H9 (cell line): ENCODE measurements around the gene DENND6B. TPM values are rescaled to one million over a fixed set of nuclear protein-coding genes. Genes with fewer than 3 reads are reported as not detected.

Experiments used
- DNase-seq: peaks from one replicate; pipeline ENCODE4 v3.0.0-alpha.2; 2017
- H2AFZ ChIP-seq: one replicate; pipeline ENCODE4 v1.6.1; 2013; ENCODE audit warnings: mild to moderate bottlenecking, low read length, control low read depth, moderate library complexity
- H2AK5ac ChIP-seq: 2 replicates; pipeline ENCODE4 v1.6.1; 2013; ENCODE audit warnings: low read length, control low read depth, mixed read lengths; ENCODE audit not compliant: insufficient read length
- H2BK120ac ChIP-seq: one replicate; pipeline ENCODE4 v1.6.1; 2013; ENCODE audit warnings: low read depth, mild to moderate bottlenecking, low read length, control low read depth, inconsistent platforms; ENCODE audit not compliant: poor library complexity, severe bottlenecking
- H2BK12ac ChIP-seq: 2 replicates; pipeline ENCODE4 v1.6.1; 2013; ENCODE audit warnings: low read length, control low read depth, mixed read lengths, low read depth; ENCODE audit not compliant: insufficient read length
- H2BK15ac ChIP-seq: 2 replicates; pipeline ENCODE4 v1.6.1; 2013; ENCODE audit warnings: low read depth, low read length, control low read depth
- H2BK20ac ChIP-seq: one replicate; pipeline ENCODE4 v1.6.1; 2013; ENCODE audit warnings: low read depth, mild to moderate bottlenecking, low read length, control low read depth, inconsistent platforms; ENCODE audit not compliant: poor library complexity, severe bottlenecking
- H2BK5ac ChIP-seq: 2 replicates; pipeline ENCODE4 v1.6.1; 2013; ENCODE audit warnings: low read length, control low read depth, mixed read lengths; ENCODE audit not compliant: insufficient read length
- H3K14ac ChIP-seq: 2 replicates; pipeline ENCODE4 v1.6.1; 2013; ENCODE audit warnings: low read length, control low read depth; ENCODE audit not compliant: insufficient read depth
- H3K18ac ChIP-seq: 2 replicates; pipeline ENCODE4 v1.6.1; 2013; ENCODE audit warnings: low read depth, mild to moderate bottlenecking, mixed read lengths, low read length, control low read depth; ENCODE audit not compliant: insufficient read length
- H3K23ac ChIP-seq: 2 replicates; pipeline ENCODE4 v1.6.1; 2013; ENCODE audit warnings: low read length, control low read depth, mixed read lengths, low read depth; ENCODE audit not compliant: insufficient read length
- H3K23me2 ChIP-seq: 2 replicates; pipeline ENCODE4 v1.6.1; 2013; ENCODE audit warnings: low read depth, mild to moderate bottlenecking, mixed read lengths, low read length, control low read depth; ENCODE audit not compliant: insufficient read length, poor library complexity, severe bottlenecking
- H3K27ac ChIP-seq: 2 replicates; pipeline ENCODE4 v1.5.1; 2013; ENCODE audit warnings: low read length, control low read depth, mixed read lengths, low read depth; ENCODE audit not compliant: insufficient read length
- H3K27me3 ChIP-seq: 2 replicates; pipeline ENCODE4 v1.6.1; 2013; ENCODE audit warnings: low read length, control low read depth, inconsistent platforms; ENCODE audit not compliant: insufficient read depth
- H3K4ac ChIP-seq: 2 replicates; pipeline ENCODE4 v1.6.1; 2013; ENCODE audit warnings: low read depth, mild to moderate bottlenecking, control low read depth, inconsistent platforms, low read length, moderate library complexity
- H3K4me1 ChIP-seq: 2 replicates; pipeline ENCODE4 v1.6.1; 2013; ENCODE audit warnings: low read length, control low read depth, inconsistent platforms; ENCODE audit not compliant: insufficient read depth
- H3K4me2 ChIP-seq: 2 replicates; pipeline ENCODE4 v1.6.1; 2013; ENCODE audit warnings: low read length, control low read depth, mixed read lengths; ENCODE audit not compliant: insufficient read length, insufficient read depth
- H3K56ac ChIP-seq: 2 replicates; pipeline ENCODE4 v1.6.1; 2013; ENCODE audit warnings: low read depth, mild to moderate bottlenecking, mixed read lengths, low read length, control low read depth; ENCODE audit not compliant: insufficient read length
- H3K79me1 ChIP-seq: 2 replicates; pipeline ENCODE4 v1.6.1; 2013; ENCODE audit warnings: low read depth, mild to moderate bottlenecking, moderate library complexity, low read length, control low read depth, inconsistent platforms; ENCODE audit not compliant: insufficient read depth, poor library complexity, severe bottlenecking
- H3K79me2 ChIP-seq: 2 replicates; pipeline ENCODE4 v1.6.1; 2013; ENCODE audit warnings: low read length, control low read depth, inconsistent platforms; ENCODE audit not compliant: insufficient read depth
- H3K9ac ChIP-seq: 2 replicates; pipeline ENCODE4 v1.6.1; 2013; ENCODE audit warnings: low read length, control low read depth, mixed read lengths; ENCODE audit not compliant: insufficient read length; ENCODE audit errors: extremely low read depth
- H3K9me3 ChIP-seq: one replicate; pipeline ENCODE4 v1.6.1; 2013; ENCODE audit warnings: low read depth, low read length, inconsistent platforms; ENCODE audit not compliant: control insufficient read depth
- H3T11ph ChIP-seq: one replicate; pipeline ENCODE4 v1.6.1; 2013; ENCODE audit warnings: mild to moderate bottlenecking, low read length, control low read depth, inconsistent platforms
- H4K20me1 ChIP-seq: one replicate; pipeline ENCODE4 v1.6.1; 2013; ENCODE audit not compliant: control insufficient read depth, insufficient read length, insufficient read depth
- H4K5ac ChIP-seq: 2 replicates; pipeline ENCODE4 v1.6.1; 2013; ENCODE audit warnings: low read depth, mild to moderate bottlenecking, mixed read lengths, low read length, control low read depth; ENCODE audit not compliant: insufficient read length
- H4K8ac ChIP-seq: replicated peaks from 2 replicates; pipeline ENCODE4 v1.6.1; 2013; ENCODE audit warnings: low read length, control low read depth, mixed read lengths, low read depth; ENCODE audit not compliant: insufficient read length
- H4K91ac ChIP-seq: 2 replicates; pipeline ENCODE4 v1.6.1; 2013; ENCODE audit warnings: low read depth, mild to moderate bottlenecking, moderate library complexity, mixed read lengths, low read length, control low read depth; ENCODE audit not compliant: insufficient read length
- H3K27ac Mint-ChIP-seq, 3 experiments: 2 replicates in 2 of 3; 3 replicates in 1 of 3; pipeline ENCODE4 v1.8.0; 2020 to 2021; ENCODE audit warnings: mixed read lengths in 3 of 3, mild to moderate bottlenecking in 1 of 3, moderate library complexity in 1 of 3
- H3K27me3 Mint-ChIP-seq: 2 replicates; pipeline ENCODE4 v1.8.0; 2021; ENCODE audit warnings: low read depth, mild to moderate bottlenecking, moderate library complexity, mixed read lengths
- H3K36me3 Mint-ChIP-seq, 3 experiments: 2 replicates in 2 of 3; 3 replicates in 1 of 3; pipeline ENCODE4 v1.8.0; 2020 to 2021; ENCODE audit warnings: low read depth in 3 of 3, mixed read lengths in 3 of 3; ENCODE audit not compliant: insufficient read depth in 1 of 3
- H3K4me1 Mint-ChIP-seq, 2 experiments: 2 replicates each; pipeline ENCODE4 v1.8.0; 2020; ENCODE audit warnings: mixed read lengths in 2 of 2
- H3K4me3 Mint-ChIP-seq, 2 experiments: 2 replicates in 1 of 2; 3 replicates in 1 of 2; pipeline ENCODE4 v1.8.0; 2020 to 2021; ENCODE audit warnings: mild to moderate bottlenecking in 2 of 2, mixed read lengths in 2 of 2, moderate library complexity in 1 of 2
- H3K9me3 Mint-ChIP-seq, 2 experiments: 2 replicates in 1 of 2; 3 replicates in 1 of 2; pipeline ENCODE4 v1.8.0; 2020; ENCODE audit warnings: mild to moderate bottlenecking in 2 of 2, mixed read lengths in 2 of 2, moderate library complexity in 1 of 2
- CTCF ChIP-seq: fragments of 200-600 bp; sonication (generic); conservative IDR thresholded peaks from 3 replicates; pipeline ENCODE4 v1.8.0; 2021; ENCODE audit warnings: antibody characterized with exemption, mild to moderate bottlenecking
- WGBS: extraction: QIAGEN DNeasy Blood & Tissue Kit; methylation state at CpG from one replicate; pipeline ENCODE4 v1.1.7; 2013; ENCODE audit warnings: missing lambda C conversion rate, low lambda C conversion rate, mixed read lengths; ENCODE audit not compliant: insufficient read length; ENCODE audit errors: extremely low coverage; 5-methylcytosine and 5-hydroxymethylcytosine counted together
- total RNA-seq: library from RNA; stranded (reverse); gene quantifications from 2 replicates; pipeline ENCODE4 v1.2.1, GENCODE V29; 2021

The DENND6B gene
- total RNA-seq, 1 experiment from 2014 or later = 1.5 TPM

GRCh38 chr22:50298937-50299784 lies 27.7 kb downstream of the DENND6B start:
- Mint-ChIP-seq H3K9me3 (no peaks in the 10 kb centered on the region), H3K36me3 (no peaks in the 10 kb centered on the region), H3K4me3 (peak overlapping the region; percentile 60 to 64; a peak in 4 of 5 replicates), H3K4me1 (peaks cover 15 to 32% of the 10 kb centered on the region in 2 experiments), H3K27me3 (peaks cover 1% of the 10 kb centered on the region; the same call in 1 of the 2 replicates), H3K27ac (no peak overlapping the region)
- peaks cover 6% of the 10 kb centered on the region for H3K23me2 ChIP-seq
- no peak overlapping the region for H2BK15ac ChIP-seq
- no peak overlapping the region for H2AK5ac ChIP-seq
- H3K9ac ChIP-seq = no peak overlapping the region
- no peak overlapping the region for H2BK120ac ChIP-seq
- H3K56ac ChIP-seq = no peak overlapping the region
- H4K20me1 ChIP-seq = no peaks in the 10 kb centered on the region
- no CpG with 5 or more reads among the region's 59 CpGs for WGBS
- H4K8ac ChIP-seq = no peak overlapping the region
- TF ChIP-seq CTCF = no peak
- no peak overlapping the region for H2BK20ac ChIP-seq
- H3K79me2 ChIP-seq = no peaks in the 10 kb centered on the region
- H3K18ac ChIP-seq = no peak overlapping the region
- H3K27me3 ChIP-seq = no peaks in the 10 kb centered on the region
- no peak overlapping the region for H2BK12ac ChIP-seq
- no peak overlapping the region for H3K14ac ChIP-seq
- H2AFZ ChIP-seq = no peak overlapping the region
- H3K4ac ChIP-seq = no peak overlapping the region
- DNase-seq = no peak
- H2BK5ac ChIP-seq = no peak overlapping the region
- H4K5ac ChIP-seq = no peak overlapping the region
- no peak overlapping the region for H3K23ac ChIP-seq
- H3K9me3 ChIP-seq = no peaks in the 10 kb centered on the region
- no peak overlapping the region for H3K4me2 ChIP-seq
- H4K91ac ChIP-seq = no peak overlapping the region
- H3K79me1 ChIP-seq = no peaks in the 10 kb centered on the region
- H3K4me1 ChIP-seq = no peaks in the 10 kb centered on the region
- no peak overlapping the region for H3K27ac ChIP-seq
- H3T11ph ChIP-seq = no peak overlapping the region
